A549 (cell line): ENCODE data around the gene MYEOV. TPM values are rescaled to one million over a fixed set of nuclear protein-coding genes. Genes with fewer than 3 reads are reported as not detected.

ENCODE experiments used
- ATAC-seq, 2 experiments: fragments of 200-7000 bp in 1 of 2; fragments of >200 bp in 1 of 2; cut with Nextera tagmentation in 1 of 2; cut with Tn5 transposase in 1 of 2; 3 replicates each; pipeline versions ENCODE4 v1.8.0 to v1.9.1; 2018 to 2020; ENCODE audit warnings: mild to moderate bottlenecking in 1 of 2, moderate library complexity in 1 of 2
- CTCF ChIA-PET: fragments of 300-600 bp; sonication (Branson Sonifier 250); formaldehyde crosslinking; extraction: SDS; loops from one replicate; lab custom pipeline; 2021; ENCODE audit warnings: antibody characterized with exemption, inconsistent platforms; lab: Yijun Ruan, JAX
- POLR2A ChIA-PET: fragments of 350-600 bp; formaldehyde crosslinking; extraction: SDS; loops from one replicate; lab custom pipeline; 2021; ENCODE audit warnings: antibody characterized with exemption, inconsistent platforms; lab: Yijun Ruan, JAX
- DNase-seq, 2 experiments: peaks; one replicate each; pipeline versions ENCODE4 v3.0.0 to v3.0.0-alpha.2; 2011 to 2016; ENCODE audit warnings: low read depth in 1 of 2, low spot score in 1 of 2
- FAIRE-seq: peaks from 2 replicates; lab custom pipeline; 2011; peaks lifted over from hg19 to GRCh38; lab: Jason Lieb, UNC
- H3K27ac ChIP-seq, 2 experiments: fragments of >200 bp; sonication (Bioruptor Twin); formaldehyde crosslinking; 3 replicates each; pipeline ENCODE4 v1.5.1; 2016 to 2017
- H3K4me1 ChIP-seq: fragments of >200 bp; sonication (Bioruptor Twin); formaldehyde crosslinking; 3 replicates; pipeline ENCODE4 v1.6.1; 2016
- H3K4me2 ChIP-seq: fragments of >200 bp; sonication (Bioruptor Twin); formaldehyde crosslinking; 3 replicates; pipeline ENCODE4 v1.6.1; 2016
- H3K4me3 ChIP-seq: fragments of >200 bp; sonication (Bioruptor Twin); formaldehyde crosslinking; 3 replicates; pipeline ENCODE4 v1.5.1; 2016
- H3K9me3 ChIP-seq: fragments of >200 bp; sonication (Bioruptor Twin); formaldehyde crosslinking; 3 replicates; pipeline ENCODE4 v1.6.1; 2016
- CEBPB ChIP-seq, 2 experiments: fragments of >200 bp in 1 of 2; sonication (Bioruptor Twin) in 1 of 2; formaldehyde crosslinking in 1 of 2; IDR thresholded peaks; 2 replicates each; pipeline ENCODE4 v1.6.1; 2012 to 2016
- EP300 ChIP-seq, 2 experiments: fragments of >200 bp; sonication (Bioruptor Twin); formaldehyde crosslinking; IDR thresholded peaks; 2 replicates in 1 of 2; 3 replicates in 1 of 2; pipeline ENCODE4 v1.6.1; 2016 to 2017
- FOSB ChIP-seq: fragments of 250-450 bp; sonication (Bioruptor Pico); IDR thresholded peaks from 2 replicates; pipeline ENCODE4 v1.5.0; 2020; ENCODE audit warnings: mild to moderate bottlenecking, moderate library complexity
- HOXB13 ChIP-seq: fragments of 250-450 bp; sonication (Bioruptor Pico); IDR thresholded peaks from 2 replicates; pipeline ENCODE4 v1.5.0; 2020; ENCODE audit warnings: low read depth, mild to moderate bottlenecking, moderate library complexity
- JUN ChIP-seq, 2 experiments: fragments of >200 bp; sonication (Bioruptor Twin); formaldehyde crosslinking; IDR thresholded peaks; 2 replicates in 1 of 2; 3 replicates in 1 of 2; pipeline ENCODE4 v1.6.1; 2016 to 2017
- KDM5A ChIP-seq: fragments of 200-600 bp; sonication (generic); IDR thresholded peaks from 2 replicates; pipeline ENCODE4 v1.6.1; 2016; ENCODE audit warnings: antibody characterized with exemption, mild to moderate bottlenecking
- MAFK ChIP-seq: fragments of 450-650 bp; IDR thresholded peaks from 2 replicates; pipeline ENCODE4 v1.6.1; 2014; ENCODE audit not compliant: partially characterized antibody
- NR3C1 ChIP-seq: fragments of >200 bp; sonication (Bioruptor Twin); formaldehyde crosslinking; IDR thresholded peaks from 3 replicates; pipeline ENCODE4 v1.6.1; 2017
- POLR2A ChIP-seq: IDR thresholded peaks from 2 replicates; pipeline ENCODE4 v1.6.1; 2012; ENCODE audit warnings: mild to moderate bottlenecking, low read length
- RAD21 ChIP-seq, 2 experiments: fragments of >200 bp in 1 of 2; sonication (Bioruptor Twin) in 1 of 2; formaldehyde crosslinking in 1 of 2; IDR thresholded peaks in 1 of 2; conservative IDR thresholded peaks in 1 of 2; 2 replicates in 1 of 2; 3 replicates in 1 of 2; pipeline ENCODE4 v1.6.1; 2012 to 2018; ENCODE audit warnings: inconsistent platforms in 1 of 2
- RCOR1 ChIP-seq: fragments of 150-350 bp; IDR thresholded peaks from 2 replicates; pipeline ENCODE4 v1.6.1; 2014; ENCODE audit warnings: antibody characterized with exemption, low read length, low read depth
- WGBS: methylation state at CpG from one replicate; pipeline ENCODE4 v1.1.6; 2017; ENCODE audit errors: missing lambda C conversion rate; 5-methylcytosine and 5-hydroxymethylcytosine counted together
- polyA plus RNA-seq, 4 experiments: library from polyadenylated mRNA; depleted of rRNA in 3 of 4; stranded (reverse); fragments of >200 nt; fragmentation: RNase III in 1 of 4; extraction: RNeasy Plus Mini Kit Qiagen cat#74134 plus additional on column Dnase treatment in 1 of 4; gene quantifications; 2 replicates in 3 of 4; 3 replicates in 1 of 4; pipeline ENCODE4 v1.2.3, GENCODE V29; 2011 to 2017
- TF ChIP-seq, protein P1 (sequence below): fragments of 150-350 bp; IDR thresholded peaks from 2 replicates; pipeline ENCODE4 v1.6.1; 2014; ENCODE audit warnings: low read depth, mild to moderate bottlenecking, low read length
- TF ChIP-seq, protein P2 (sequence below): IDR thresholded peaks from 2 replicates; pipeline ENCODE4 v1.6.1; 2012
- TF ChIP-seq, protein P3 (sequence below): fragments of 250-450 bp; sonication (Bioruptor Pico); IDR thresholded peaks from 2 replicates; pipeline ENCODE4 v1.5.0; 2021; ENCODE audit warnings: mild to moderate bottlenecking, moderate library complexity, borderline replicate concordance
- TF ChIP-seq, protein P4 (sequence below): fragments of >200 bp; sonication (Bioruptor Twin); formaldehyde crosslinking; IDR thresholded peaks from 2 replicates; pipeline ENCODE4 v1.6.1; 2016
- TF ChIP-seq, protein P5 (sequence below): fragments of >200 bp; sonication (Bioruptor Twin); formaldehyde crosslinking; IDR thresholded peaks from 3 replicates; pipeline ENCODE4 v1.5.1; 2016

The MYEOV gene
- polyA plus RNA-seq, 2 of the 4 experiments (the other 2 are of a cell fraction): 92.3 to 102 TPM

DNA sequence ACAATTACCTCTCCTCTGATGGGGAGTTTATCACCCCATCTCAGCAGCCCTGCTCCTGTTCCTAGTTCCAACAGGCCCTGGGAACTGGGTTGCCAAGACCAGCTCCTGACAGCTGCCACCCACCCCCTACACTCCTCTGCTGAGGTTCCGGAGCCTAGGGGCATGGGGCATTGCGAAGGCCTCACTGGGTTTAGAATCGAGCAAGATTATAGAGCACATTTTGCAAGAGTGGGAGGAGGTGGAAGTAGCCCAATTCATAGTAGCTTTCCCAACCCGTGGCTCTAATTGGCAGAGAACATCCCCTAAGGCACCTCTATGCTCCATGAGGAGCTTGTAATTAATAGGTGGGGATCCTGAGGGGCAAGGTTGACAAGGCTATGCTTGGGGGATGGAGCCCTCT is 23.0 kb downstream of the MYEOV start (continued):
- TF ChIP-seq, protein P1, sequence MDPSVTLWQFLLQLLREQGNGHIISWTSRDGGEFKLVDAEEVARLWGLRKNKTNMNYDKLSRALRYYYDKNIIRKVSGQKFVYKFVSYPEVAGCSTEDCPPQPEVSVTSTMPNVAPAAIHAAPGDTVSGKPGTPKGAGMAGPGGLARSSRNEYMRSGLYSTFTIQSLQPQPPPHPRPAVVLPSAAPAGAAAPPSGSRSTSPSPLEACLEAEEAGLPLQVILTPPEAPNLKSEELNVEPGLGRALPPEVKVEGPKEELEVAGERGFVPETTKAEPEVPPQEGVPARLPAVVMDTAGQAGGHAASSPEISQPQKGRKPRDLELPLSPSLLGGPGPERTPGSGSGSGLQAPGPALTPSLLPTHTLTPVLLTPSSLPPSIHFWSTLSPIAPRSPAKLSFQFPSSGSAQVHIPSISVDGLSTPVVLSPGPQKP: no peak
- no peak for TF ChIP-seq MAFK
- no peak for TF ChIP-seq FOSB (CRISPR knock-in tag)
- TF ChIP-seq, protein P2, sequence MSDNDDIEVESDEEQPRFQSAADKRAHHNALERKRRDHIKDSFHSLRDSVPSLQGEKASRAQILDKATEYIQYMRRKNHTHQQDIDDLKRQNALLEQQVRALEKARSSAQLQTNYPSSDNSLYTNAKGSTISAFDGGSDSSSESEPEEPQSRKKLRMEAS: no peak
- no peak for TF ChIP-seq HOXB13
- TF ChIP-seq POLR2A: no peak
- no peak for TF ChIP-seq JUN (IDR thresholded peaks at IDR 0.05)

DNA sequence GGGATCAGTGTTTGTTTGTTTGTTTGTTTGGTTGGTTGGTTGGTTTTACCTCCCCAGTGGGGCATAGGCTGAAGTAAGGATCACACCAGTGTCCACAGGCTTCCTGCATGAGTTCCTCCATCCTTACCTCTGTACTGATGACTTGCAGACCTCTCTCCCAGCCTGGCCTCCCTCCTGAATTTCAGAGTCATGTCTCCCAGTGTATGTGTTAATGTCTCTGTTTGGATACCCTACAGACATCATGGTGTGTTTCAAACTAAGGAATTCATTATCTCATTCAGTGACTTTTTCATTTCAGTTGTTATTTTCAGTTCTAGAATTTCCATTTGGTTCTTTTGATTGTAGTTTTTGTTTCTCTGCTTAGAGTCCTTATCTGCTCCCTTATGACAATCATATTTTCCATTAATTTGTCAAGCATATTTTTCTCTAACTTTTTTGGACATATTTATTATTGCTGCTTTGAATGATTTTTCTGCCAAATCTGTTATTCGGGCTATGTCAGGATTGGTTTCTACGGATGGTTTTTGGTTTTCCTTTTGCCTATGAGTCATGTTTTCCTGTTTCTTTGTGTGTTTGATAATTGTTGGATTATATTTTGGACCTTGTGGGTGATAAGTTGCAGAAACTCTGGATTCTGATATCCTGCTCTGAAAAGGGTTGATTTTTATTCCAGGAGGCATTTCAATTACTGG is 23.6 kb downstream of the MYEOV start:
- 89% methylated on average over 2 of the region's 2 CpGs for WGBS
- no peak overlapping the region for H3K27ac ChIP-seq
- peaks cover 28% of the 10 kb centered on the region for H3K4me1 ChIP-seq
- H3K9me3 ChIP-seq: peaks cover 11% of the 10 kb centered on the region; the same call in 1 of the 3 replicates
- POLR2A ChIA-PET: no interaction called here
- TF ChIP-seq, protein P1: no peak
- TF ChIP-seq, protein P3, sequence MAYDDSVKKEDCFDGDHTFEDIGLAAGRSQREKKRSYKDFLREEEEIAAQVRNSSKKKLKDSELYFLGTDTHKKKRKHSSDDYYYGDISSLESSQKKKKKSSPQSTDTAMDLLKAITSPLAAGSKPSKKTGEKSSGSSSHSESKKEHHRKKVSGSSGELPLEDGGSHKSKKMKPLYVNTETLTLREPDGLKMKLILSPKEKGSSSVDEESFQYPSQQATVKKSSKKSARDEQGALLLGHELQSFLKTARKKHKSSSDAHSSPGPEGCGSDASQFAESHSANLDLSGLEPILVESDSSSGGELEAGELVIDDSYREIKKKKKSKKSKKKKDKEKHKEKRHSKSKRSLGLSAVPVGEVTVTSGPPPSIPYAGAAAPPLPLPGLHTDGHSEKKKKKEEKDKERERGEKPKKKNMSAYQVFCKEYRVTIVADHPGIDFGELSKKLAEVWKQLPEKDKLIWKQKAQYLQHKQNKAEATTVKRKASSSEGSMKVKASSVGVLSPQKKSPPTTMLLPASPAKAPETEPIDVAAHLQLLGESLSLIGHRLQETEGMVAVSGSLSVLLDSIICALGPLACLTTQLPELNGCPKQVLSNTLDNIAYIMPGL (CRISPR knock-in tag): no peak
- no peak for TF ChIP-seq NR3C1
- TF ChIP-seq KDM5A: no peak
- TF ChIP-seq EP300 (IDR thresholded peaks at IDR 0.05): no peak
- no peak for TF ChIP-seq JUN (IDR thresholded peaks at IDR 0.05)
- TF ChIP-seq, protein P4, sequence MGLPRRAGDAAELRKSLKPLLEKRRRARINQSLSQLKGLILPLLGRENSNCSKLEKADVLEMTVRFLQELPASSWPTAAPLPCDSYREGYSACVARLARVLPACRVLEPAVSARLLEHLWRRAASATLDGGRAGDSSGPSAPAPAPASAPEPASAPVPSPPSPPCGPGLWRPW: no peak
- TF ChIP-seq CEBPB (IDR thresholded peaks at IDR 0.05): no peak
- no peak for TF ChIP-seq RAD21 (conservative IDR thresholded peaks at IDR 0.05 in 1 of 2, IDR thresholded peaks at IDR 0.05 in 1 of 2)
- no peak for TF ChIP-seq RCOR1
- no peak for ATAC-seq
- no peak for DNase-seq
- no peak overlapping the region for H3K4me3 ChIP-seq
- no peak overlapping the region for H3K4me2 ChIP-seq
- CTCF ChIA-PET: interaction anchor here (1.0 to 1.5 kb wide), 6 partner anchors 12 to 326 kb away, joined by 3 to 4 read pairs (median 3); no protein-coding TSS in a partner anchor
- FAIRE-seq: no peak

DNA sequence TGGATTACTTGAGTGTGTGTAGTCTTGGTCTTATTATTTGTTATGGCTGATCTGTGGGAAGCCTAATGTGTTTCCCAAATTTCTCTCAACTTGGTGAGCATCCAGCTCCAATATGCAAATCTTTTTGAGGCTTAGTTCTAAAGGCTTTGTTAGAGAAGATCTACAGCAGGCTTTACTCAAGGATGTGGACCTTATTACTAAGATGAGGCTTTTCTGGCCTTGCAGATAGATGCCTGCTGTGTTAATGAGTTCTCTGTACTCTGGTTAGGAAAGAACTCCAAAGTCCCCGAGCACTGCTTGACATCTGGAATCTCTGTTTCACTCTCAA is 24.1 kb downstream of the MYEOV start:
- ChIA-PET CTCF (interaction anchor here (1.0 to 1.2 kb wide), 2 partner anchors 26 to 325 kb away, joined by 3 read pairs; no protein-coding TSS in a partner anchor), POLR2A (no interaction called here)
- Histone ChIP-seq H3K9me3 (peaks cover 11% of the 10 kb centered on the region; the same call in 1 of the 3 replicates), H3K4me1 (peaks cover 28% of the 10 kb centered on the region), H3K27ac (no peak overlapping the region; a peak in 1 of 6 replicates), H3K4me2 (no peak overlapping the region), H3K4me3 (no peak overlapping the region)
- no peak for FAIRE-seq
- TF ChIP-seq, protein P5, sequence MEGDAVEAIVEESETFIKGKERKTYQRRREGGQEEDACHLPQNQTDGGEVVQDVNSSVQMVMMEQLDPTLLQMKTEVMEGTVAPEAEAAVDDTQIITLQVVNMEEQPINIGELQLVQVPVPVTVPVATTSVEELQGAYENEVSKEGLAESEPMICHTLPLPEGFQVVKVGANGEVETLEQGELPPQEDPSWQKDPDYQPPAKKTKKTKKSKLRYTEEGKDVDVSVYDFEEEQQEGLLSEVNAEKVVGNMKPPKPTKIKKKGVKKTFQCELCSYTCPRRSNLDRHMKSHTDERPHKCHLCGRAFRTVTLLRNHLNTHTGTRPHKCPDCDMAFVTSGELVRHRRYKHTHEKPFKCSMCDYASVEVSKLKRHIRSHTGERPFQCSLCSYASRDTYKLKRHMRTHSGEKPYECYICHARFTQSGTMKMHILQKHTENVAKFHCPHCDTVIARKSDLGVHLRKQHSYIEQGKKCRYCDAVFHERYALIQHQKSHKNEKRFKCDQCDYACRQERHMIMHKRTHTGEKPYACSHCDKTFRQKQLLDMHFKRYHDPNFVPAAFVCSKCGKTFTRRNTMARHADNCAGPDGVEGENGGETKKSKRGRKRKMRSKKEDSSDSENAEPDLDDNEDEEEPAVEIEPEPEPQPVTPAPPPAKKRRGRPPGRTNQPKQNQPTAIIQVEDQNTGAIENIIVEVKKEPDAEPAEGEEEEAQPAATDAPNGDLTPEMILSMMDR: no peak
- no peak for TF ChIP-seq RAD21 (conservative IDR thresholded peaks at IDR 0.05 in 1 of 2, IDR thresholded peaks at IDR 0.05 in 1 of 2)
- WGBS: 94% methylated on average over 1 of the region's 1 CpG
- no peak for ATAC-seq
- DNase-seq: no peak
